NAMALWA (cell line): ENCODE measurements around the gene CDH2.
"Not testable (repeated sequence)": the region's sequence is repeated elsewhere in the genome, so short reads cannot be mapped to it uniquely, and the experiment has no call there.

Source experiments
- DNase-seq: peaks from one replicate; pipeline ENCODE4 v3.0.0-alpha.2; 2015; ENCODE audit warnings: low spot score

CDH2 gene

DNA sequence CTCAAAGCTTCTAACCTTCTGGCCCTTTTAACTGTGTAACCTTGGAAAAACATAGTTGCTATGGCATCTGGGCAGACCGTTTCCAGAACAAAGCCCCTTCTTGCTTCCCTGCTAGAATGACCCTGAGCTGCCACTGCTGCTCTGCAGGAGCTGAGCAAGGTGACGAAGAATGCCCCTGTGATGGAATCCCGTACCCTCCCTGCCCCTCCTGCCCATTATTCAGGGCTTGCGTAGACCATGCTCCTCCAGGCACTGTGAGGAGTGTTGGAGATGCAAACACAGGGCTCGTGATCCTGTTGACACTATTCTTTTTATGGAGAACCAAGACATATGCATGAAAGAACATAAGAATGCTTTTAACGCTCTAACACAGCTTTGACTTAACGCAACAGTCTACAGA lies 191.1 kb downstream of the CDH2 start:
- DNase-seq: no peak

DNA sequence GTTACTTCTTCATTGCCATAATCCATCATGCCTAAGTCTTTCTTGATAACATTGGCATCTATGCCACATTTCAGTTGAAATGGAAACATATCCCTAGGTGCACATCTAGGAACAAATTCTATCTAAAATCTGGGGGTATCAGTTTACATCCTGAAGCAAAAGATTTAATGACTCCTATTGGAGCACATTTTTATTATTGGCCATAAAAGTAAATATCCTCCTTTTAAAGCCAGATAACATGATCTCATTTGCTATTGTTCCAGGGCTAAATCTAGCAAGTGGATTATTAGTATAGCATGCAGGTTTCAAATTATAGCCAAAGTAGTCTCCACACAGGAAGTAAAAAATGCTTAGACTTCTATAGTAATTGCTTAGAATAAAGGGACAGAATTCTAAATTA lies 193.2 kb downstream of the CDH2 start:
- DNase-seq: no peak

DNA sequence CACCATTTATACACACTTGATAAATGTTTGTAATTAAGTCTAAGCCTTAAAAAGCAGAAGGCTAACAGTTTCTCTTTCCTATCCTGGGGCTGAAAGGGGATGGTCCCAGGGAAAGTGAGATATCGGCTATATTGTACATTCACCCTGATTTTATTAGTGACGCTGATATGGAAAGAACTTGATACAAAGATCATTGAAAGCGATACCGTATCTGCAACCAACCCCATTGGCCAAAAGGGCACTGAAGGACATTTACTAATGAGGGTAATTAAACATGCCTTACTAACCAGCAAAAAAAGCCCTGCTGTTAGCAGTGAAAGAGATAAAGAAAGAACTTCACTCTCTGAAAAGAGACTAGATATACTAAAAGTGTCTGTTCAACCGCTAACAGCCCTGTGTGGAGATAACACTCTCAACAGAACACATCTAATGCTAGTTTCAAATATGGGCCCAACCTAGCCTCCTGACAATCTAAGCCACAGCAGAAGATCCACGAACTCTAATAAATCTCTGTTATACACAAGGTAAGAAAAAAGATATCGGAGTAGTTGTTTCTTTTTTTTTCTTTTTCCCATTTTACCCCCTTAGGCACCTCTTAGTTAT lies 200.0 kb downstream of the CDH2 start:
- no peak for DNase-seq

DNA sequence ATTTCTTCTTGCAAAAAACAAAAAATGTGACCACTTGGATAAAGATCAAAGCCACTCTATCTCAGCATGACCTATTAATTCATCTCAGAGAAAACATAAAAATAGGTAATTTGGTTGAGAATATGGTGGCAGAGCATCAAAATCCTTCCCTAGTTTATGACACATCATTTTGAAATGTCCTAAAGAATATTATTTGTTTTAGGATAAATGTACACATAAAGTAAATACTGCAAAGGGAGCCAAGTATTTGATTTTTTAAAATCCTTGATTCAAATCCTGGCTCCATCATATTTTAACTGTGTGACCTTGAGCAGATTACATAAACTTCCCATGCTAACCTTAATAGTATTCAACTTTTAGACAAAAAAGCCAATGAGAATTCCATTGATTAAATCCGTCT lies 206.6 kb downstream of the CDH2 start:
- DNase-seq: no peak

DNA sequence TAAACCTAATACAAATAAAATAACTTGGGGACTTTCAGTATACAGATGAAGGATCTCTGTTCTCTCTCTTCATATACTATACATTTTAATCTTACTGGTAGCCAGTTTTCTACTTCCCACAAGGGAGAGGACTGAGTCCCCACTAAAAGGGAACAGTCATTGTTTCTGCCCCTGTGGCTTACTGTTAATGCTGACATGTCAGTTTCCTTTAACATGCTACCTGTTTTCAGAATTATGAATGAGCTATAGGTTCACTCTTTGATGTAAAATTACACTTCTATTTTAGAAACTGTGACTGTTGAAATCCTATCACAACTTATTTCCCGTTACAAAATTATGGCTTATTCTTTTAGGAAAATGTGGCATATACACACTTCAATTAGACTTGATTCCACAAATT lies 207.7 kb downstream of the CDH2 start:
- no peak for DNase-seq

DNA sequence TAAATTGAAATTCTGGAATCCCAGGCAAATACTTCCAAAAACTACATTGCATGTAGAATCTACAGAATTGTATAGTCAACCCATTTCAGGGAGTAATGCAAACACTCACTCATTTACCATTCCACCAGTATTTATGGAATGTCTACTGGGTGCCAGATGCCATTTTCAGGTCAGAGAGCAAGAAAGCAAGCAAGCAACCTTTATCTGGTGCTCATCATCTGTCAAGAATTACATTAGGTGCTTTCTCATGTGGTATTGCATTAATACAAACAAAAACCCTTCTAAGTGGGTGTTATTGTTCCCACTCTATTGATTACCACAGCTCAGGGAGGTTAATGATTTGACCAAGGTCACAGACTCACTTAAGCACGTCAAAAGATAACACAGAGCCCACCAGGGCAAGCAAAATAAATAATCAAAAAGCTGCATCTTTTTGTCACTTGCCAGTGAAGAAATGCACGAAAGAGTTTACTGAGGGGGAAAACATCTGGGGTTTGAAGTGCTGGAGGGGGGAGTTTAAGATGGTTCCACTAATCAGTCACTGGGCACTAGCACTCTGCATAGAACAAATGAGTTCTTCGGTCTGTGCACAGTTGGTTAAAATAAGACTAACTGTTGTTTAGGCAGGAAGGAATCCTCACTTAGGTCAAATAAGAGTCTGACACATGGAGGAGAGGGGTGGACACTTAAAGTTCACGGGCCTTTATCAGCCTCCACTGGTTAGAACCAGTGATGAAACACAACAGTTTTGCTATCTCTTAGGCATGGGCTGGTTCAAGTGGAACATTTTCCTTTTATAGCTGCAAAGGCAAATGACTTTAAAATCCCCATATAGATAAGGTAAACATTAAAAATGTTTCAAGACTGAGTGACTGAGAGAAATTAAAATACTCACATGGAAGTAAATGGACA lies 208.8 kb downstream of the CDH2 start:
- no peak for DNase-seq

DNA sequence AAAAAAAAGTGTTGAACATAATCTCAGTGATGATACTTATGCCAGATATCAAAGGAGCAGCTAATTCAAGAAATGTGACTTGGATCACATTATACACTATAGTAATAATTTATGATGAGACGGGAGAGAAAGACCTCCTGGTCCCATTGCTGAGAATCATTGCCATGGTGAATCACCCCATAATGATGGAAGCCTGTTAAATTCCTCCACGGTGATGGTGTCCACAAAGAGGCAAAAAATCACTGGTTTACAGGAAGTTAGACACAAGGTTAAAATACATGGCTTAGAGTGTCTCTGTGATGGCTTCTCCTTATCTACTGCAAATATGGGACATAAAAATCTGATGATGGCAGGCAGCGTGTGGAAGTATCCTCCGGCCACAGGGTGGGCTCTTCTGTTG lies 210.0 kb downstream of the CDH2 start:
- DNase-seq: no peak

DNA sequence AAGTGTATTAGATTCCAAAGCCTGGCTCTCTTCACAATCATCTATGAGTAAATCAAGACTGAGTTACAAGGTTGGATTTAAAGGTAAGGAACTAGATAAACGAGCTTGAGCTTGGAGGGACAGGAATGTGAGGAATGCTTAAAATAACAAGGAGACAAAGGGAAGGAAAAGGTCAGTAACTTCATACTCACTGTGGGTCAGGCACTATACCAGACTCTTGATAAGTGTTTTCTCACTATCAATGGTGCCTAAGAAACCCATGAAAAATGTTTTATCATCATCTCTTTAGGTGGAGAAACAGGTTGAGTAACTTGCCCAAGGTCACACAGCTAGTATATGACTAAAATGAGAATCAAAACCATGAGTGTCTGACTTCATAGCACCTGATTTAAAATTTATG lies 212.1 kb downstream of the CDH2 start:
- no peak for DNase-seq

DNA sequence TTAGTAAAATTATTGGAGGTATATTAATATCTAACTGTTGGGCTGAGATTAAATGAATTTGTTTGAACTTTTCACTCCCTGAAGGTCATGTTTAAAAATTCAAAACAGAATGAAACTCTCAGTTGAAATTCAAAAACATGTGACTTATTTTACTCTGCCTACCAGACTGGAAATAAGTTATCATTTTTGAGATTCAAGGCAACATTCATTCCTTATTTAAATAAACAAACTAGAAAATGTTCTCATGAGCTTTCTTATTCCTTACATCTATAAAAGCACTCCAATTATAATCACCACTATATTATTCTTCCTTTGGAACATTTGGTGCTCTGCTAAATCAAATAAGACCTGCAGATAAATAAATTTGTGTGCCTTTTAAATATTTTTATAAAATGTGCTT lies 217.8 kb downstream of the CDH2 start:
- DNase-seq: no peak

DNA sequence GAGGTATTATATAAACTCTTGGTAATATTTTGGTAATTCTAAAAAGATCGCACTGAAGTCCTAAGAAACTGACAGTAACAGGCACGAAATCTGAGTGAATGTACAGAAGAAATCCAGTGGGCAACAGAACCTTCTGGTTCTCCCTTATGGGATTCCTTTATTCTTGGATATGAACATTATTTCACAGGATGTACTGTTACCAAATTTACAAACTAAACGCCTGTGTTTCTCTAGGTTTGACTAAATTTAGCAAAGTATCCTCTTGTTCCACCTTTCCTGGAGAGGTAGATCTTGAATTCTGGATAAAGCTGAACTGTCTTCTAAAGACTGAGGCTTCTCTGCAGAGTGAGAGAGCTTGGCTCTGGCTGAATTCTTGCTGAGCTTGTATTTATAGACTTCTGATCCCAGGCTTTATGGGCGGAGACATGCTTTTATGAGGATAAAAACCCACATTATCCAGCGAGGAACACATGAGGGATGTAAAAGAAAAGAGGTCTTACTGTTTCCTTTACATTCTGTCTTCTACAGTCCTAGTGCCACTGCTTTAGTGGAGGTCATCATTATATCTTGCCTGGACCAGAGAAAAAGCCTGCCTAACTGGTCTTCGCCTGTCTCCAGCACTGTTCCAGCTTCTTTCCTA lies 220.8 kb downstream of the CDH2 start:
- DNase-seq: no peak

DNA sequence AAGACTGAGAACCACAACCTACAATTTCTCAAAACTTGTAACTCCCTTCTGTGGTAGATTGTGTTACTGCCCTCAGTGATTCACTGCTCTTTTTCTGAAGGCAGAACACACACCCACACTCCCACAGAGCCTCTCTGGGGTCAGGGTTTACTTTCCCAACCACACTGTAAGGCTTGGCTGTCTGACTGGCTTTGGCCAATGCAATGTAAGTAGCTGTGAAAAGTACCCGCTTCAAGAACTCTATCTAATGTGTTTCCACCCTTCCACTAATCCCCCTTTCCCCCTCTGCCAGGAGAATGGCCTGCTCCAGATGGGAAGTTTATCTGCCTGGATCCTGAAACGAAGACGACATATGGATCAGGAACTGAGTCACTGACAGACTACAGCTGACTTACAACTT lies 222.7 kb downstream of the CDH2 start:
- no peak for DNase-seq

DNA sequence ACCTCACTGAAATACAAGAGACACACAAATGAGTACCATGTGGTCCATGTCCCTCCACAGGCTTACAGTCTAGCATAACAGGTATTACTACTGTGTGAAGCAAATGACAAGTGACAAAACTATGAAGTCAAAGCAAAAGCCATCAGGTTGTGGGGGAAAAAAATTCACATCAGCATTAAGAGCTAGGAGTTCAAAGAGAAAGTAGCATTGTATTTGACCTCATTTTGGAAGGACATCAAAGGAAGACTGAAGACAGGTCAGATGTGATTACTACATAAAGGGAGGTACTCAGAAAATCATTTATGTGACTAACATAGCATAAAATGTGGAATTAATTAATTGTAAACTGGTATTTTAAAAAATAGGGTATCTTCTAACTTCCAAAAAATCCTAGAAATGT lies 224.2 kb downstream of the CDH2 start:
- no peak for DNase-seq

DNA sequence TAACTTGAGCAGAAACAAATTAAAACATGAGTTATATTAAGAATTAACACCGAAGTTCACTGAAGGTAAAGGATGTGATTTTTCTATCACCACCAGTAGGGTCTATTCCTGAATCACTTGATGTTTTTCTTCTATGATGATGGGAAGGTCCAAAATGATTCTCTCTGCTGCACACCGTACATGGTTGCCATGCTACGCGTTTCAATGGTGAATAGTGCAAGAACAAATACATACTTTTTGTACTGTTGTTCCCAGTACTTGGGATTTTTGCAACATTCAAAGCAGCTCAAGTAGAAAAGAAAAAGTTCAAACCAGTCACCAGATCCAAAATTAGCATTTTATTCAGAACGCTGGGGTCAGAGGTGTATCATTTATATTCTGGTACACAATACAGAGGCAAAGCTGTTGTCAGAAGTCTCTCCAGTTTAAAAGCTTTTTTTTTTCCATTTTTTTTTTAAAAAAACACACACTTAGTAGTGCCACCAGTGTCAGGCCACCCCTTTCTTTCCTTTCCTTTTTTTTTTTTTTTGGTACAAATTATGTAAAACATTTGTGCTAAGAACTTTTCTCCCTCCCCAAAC lies 226.2 kb downstream of the CDH2 start:
- no peak for DNase-seq

DNA sequence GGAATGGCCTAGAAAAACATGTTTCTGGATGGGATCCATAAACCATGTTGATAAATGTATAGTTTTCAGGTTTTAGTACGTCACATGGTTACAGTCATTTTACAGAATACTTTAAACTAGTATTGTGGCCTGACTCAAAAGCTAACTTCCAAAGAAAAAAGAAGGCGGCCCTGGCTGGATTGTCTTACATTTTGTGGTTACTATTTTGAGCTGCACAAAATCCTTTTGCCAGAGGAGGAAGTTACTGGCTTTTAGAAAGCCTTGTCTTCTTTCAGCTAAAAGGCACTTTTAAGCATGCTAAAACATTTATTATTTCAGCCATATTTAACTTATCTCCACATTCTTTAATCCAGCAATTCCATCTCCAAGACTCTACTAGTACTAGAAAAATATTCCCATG lies 227.9 kb downstream of the CDH2 start:
- no peak for DNase-seq

DNA sequence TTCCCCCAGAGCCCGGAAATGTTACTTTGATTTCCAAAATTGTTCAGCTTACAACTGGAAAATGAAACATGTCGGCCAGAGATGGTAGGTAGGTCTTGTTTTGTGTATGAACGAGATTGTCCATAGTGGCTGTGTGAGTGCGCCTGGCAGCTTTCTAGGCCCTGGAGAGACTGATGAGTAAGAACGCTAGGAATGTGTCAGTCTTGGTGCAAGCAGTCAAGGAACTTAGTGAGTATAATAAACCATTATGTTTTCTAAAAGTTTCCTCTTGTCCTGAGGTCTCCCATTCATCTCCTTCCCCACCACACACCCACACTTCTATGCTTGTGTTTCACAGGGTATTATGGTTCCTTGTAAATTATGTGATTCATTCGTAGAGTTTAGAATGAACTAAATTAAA lies 234.2 kb downstream of the CDH2 start:
- DNase-seq: no peak

DNA sequence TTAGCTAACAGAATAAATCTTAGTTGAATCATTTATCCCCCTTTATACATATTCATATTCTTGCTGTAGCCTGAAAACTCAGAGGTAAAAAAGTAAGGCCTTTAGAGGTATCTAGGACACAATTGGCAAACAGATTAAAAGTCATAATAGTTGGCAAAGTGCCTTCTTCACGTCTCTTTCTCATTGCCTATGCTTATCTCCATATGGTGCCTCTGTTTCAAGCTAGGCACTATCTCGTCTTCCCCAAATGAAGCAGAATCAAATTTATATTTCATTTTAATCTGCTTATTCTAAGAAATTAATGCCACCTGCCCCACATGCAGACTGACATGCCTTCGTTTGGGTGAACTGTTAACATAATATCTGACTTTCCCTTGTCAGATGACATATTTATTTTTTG lies 245.4 kb downstream of the CDH2 start:
- DNase-seq: no peak

DNA sequence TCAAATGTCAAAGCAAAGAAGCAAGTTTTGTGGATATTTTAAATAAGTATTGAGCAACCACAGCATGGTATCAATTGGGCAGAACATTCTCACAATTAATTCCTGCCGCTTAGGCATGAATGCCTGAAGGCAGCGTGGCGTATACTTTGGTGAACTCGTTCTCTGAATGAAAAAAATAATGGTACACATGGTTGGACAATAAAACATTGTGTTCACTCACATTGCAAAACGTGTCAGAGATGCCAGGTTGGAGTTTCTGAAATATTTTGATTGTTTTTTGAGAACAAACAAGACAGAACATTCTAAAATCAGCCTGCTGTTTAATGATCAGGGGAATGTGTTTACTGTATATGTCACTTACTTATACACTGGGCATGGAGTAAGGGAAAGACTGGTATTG lies 254.2 kb downstream of the CDH2 start:
- no peak for DNase-seq

DNA sequence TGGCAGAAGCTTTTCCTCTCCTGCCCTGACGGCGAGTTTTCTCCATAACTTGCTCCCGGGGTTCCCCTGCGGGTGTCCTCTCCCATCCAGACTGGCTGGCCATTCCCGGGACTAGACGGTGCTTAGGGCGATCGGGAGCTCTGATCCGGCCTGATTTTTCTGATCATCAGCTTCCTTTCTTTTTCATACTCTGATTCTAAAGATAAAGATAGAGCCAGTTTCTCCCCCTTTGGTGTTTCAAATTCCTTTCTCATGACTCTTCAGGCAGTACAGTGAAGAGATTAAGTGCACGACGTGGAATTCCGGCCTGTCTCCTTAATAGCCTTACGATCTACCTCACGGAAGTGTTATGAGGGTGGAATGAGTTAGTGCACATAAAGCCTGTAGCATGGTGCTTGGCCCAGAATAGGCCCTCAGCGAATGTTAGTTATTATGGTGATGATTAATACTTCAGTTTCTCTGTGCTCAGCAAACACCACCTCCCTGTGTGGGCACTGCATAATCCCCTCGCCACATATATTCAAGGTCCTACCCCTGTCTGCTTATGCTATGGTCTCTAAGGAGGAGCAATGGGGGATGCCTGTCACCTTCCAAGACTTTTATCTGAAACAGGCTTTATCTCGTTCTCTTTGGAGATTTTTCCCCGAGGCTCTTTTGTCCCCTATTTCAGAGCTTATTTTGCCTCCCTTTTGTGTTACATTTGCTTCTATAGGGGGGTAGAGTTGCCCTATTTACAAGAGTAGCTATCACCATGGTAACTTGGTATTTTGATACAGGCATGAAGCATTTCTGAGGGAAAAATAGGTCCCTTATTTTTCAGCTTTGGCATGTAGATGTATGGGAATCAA lies 254.8 kb downstream of the CDH2 start:
- DNase-seq: no peak

DNA sequence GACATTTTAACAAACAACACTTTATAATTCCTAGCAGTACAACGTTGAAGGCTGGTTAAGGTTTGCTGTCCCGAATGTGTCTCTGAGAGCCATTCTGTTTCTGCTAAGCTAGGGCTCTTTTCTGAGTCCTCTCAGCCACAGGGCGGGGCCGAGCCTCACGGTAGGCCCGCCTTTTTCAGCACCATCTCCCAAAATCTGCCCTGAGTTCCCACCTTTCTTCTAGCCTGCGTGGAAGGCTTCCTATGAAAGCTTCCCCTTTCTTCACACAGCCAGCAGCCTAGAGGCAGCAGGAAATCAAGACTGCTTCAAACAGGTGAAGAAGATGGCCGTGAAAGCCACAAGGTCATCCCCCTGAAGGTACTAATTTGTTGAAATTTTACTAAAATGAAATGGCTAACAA lies 255.5 kb downstream of the CDH2 start:
- no peak for DNase-seq

DNA sequence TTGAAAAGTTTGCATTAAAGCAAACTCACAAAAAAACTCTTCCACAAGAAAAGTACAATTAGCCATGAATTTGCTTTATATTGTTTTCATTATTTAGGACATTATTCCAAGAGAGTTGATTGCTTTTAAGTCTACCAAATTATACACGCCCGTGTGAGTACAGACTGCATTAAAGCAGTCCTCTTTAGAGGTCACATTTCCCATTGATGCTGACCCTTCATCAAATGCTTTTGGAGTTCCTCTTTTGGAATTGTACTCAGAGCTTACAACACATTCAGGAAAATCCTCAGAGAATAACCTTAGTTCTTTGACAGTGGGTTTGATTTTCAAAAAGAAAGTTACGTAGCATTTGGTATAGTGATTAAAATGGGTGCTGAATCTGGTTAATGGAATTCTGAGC lies 256.1 kb downstream of the CDH2 start:
- no peak for DNase-seq

DNA sequence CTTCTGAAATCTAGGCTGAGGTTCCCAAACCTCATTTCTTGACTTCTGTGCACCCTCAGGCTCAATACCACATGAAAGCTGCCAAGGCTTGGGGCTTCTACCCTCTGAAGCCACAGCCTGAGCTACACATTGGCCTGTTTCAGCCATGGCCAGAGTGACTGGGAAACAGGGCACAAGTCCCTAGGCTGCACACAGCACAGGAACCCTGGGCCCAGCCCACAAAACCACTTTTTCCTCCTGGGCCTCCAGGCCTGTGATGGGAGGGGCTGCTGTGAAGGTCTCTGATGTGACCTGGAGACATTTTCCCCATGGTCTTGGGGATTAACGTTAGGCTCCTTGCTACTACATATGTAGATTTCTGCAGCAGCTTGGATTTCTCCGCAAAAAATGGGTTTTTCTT lies 270.7 kb downstream of the CDH2 start:
- not testable (repeated sequence) for DNase-seq

DNA sequence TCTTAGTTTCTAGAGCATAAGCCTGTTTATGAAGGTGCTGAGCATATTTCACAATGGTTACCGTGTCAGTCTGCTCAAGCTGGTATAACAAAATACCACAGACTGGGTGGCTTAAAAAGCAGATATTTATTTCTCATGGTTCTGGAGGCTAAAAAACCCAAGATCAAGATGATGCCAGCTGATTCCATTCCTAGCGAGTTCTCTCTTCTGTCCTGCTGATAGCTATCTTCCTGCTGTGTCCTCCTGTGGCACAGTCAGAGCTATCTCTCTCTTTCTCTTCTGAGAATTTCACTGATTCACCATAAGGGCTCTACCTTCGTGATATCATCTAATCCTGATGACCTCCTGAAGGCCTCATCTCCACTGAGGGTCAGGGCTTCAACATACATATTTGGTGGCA lies 273.0 kb downstream of the CDH2 start:
- DNase-seq: no peak
